IPS-NIHi7 (cell line): ENCODE results near the gene HPRT1.

Source experiments
- DNase-seq: peaks from one replicate; pipeline ENCODE4 v3.0.0; 2012; ENCODE audit warnings: mixed read lengths; ENCODE audit errors: extremely low spot score

Gene HPRT1

DNA sequence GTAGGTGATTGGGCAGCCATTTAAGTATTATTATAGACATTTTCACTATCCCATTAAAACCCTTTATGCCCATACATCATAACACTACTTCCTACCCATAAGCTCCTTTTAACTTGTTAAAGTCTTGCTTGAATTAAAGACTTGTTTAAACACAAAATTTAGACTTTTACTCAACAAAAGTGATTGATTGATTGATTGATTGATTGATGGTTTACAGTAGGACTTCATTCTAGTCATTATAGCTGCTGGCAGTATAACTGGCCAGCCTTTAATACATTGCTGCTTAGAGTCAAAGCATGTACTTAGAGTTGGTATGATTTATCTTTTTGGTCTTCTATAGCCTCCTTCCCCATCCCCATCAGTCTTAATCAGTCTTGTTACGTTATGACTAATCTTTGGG lies 16.3 kb downstream of the HPRT1 start:
- DNase-seq = no peak

DNA sequence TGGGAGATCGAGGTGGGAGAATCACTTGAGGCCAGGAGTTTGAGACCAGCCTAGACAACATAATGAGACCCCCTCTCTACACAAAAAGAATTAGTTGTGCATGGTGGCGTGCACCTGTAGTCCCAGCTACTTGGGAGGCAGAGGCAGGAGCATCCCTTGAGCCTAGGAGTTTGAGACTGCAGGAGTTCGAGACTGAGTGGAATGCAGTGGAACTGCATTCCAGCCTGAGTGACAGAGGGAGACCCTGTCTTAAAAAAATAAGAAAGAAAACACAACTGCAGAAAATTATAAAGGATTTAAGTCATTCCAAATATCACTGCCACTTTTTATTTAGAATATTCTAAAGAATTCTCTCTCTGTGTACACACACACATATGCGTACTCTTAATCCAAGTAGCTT lies 18.4 kb downstream of the HPRT1 start:
- no peak for DNase-seq

DNA sequence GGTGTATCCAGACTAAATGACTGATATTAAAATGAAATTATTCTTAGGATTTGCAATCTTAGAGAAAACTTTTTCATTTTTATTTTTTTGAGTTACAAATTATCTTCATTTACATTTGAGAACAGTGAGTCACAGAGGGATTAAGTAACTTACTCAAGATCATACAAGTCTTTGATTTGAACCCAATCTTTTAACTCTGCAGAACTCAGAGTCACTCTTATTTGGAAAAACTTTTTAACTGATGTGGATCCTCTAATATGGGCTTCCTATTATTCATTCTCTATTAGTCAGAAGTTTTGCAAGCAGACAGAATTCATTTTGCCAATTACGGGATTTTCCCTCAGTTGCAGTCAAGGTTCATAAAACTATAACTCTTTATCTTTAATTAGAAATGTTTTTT lies 20.1 kb downstream of the HPRT1 start:
- no peak for DNase-seq

DNA sequence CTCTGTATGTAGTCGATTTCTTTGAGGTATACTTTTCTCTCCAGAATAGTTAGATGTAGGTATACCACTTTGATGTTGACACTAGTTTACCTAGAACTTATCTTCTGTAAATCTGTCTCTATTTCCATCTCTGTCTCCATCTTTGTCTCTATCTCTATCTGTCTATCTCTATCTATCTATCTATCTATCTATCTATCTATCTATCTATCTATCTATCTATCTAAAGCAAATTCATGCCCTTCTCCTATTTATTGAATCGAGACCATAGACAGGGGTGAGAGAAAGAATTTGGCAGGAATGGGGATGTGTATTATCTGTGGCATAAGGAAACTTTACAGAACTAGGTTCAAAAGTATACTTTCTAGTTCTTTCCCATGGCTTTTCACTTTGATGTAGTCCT lies 21.4 kb downstream of the HPRT1 start:
- no peak for DNase-seq

DNA sequence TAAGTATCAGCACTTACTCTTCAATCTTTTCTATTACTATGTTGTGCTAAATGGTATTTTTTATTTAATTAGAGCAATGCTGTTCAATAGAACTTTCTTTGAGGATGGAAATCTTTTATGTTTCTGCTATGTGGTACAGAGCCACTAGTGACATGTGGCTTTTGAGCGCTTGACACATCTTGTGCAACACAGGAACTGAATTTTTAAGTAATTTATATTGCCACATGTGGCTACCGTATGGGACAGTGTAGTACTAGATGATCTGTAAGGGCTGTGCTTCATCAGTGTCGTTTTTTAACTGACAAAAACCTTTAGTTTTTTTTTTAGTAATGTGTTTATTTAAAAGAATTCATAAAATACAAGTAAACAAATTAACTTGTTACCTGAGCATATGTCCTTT lies 22.4 kb downstream of the HPRT1 start:
- DNase-seq = no peak

DNA sequence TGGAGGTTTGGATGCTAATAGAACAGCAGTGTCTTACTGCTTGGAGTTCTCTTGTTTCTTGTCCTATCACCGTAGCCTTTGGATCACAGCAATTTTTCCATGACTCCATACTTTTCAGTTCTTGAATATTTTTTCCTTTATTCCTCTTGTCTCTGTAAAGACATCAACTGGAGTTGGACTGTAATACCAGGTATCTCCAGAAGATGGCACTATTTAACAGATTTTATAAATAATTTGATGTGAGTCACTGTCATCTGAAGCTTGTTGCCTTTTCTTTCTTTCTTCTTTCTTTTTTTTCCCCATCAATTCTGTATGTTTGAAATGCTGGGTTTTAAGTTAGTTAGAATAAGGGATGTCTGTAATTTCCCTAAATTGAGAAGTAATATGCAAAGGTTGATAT lies 24.1 kb downstream of the HPRT1 start:
- no peak for DNase-seq

DNA sequence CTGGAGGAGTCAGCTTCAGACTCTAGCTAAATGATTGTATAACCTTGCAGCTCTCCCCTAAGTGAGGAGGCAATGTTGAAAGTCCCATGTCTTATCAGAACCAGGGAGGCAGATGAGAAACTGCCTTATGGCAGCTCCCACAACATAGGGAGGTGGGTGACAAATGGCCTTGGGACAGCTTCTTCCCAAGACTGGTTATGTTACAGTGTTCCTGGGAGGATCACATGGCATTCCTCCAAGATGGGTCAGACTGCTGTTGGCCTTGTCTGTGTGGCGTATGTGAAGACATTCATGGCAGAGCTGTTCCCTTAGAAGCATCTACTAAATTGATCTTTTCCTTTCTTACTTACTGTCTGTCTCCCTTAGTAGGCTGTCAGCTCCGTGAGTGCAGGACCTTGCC lies 42.0 kb downstream of the HPRT1 start:
- DNase-seq = no peak

DNA sequence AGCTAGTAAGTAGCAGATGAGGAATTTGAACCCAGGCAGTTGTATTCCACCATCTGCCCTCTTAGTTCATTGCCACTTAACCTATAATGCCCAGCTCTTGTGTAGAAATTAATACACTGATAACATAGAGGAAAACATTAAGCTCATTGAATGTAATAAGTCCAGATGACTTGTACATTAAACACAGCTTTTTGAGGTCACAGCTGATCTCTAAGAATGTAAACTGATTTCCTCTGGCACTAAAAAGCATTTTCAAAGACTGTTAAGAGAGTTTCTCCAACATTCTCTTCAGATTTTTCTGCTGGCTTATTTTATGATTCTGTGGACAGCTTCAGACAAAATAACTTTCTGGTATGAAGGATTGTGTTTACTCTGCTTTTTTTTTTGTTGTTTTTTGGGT lies 42.7 kb downstream of the HPRT1 start:
- DNase-seq = no peak

DNA sequence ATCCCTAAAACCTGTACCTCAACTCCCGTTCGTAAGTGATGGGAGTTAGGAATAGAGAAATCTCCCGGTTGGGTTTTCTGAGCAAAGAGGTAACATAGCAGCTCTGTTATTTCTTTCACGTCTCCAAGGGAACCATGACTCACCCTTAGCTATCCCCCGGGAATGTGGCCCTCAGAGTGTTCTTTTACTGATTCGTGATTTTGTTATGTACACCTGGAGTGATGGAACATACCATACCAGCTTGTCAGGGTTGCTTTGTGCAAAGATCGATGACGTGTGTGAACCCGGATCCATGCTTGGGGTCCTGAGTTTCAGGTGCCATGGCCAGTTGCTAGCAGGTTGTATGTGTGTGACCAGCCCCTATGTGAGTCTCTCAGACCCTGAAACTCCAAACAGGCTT lies 52.6 kb downstream of the HPRT1 start:
- peak; percentile 52 for DNase-seq

DNA sequence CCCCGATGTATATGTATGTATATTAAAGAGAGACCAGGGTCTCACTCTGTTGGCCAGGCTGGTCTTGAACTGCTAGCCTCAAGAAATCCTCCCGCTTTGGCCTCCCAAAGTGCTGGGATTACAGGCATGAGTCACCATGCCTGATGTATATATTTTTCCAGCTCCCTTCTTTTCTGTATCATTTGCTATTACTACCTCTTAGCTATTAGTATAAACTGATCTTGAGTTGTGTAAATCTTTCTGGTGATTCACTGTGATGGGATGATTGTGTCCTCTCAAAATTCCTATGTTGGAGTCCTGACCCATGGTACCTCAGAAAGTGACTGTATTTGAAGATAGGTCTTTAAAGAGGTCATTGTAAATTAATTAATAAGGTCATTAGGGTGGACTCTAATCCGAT lies 53.1 kb downstream of the HPRT1 start:
- DNase-seq = no peak

DNA sequence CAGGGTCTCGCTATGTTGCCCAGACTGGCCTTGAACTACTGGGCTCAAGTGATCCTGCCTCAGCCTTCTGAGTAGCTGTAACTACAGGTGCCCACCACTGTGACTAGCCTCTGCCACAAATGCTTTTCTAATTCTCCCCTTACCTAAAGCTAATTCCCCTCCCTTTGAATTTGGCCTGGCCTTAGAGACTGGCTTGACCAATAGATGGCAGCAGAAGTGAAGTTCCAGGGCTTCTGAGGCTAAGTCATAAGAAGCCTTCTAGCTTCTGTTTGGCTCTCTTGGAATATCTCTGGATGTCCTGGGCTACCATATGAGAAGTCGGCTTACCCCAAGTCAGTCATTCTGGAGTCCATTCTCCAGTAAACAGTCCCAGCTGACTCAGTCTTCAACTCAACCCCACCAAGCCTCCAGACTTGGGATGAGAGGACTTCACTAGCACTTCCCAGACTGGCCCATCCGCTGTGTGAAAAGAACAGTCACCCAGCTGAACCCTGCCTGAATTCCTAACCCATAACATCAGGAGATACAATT lies 61.0 kb downstream of the HPRT1 start:
- DNase-seq = peak; percentile 84

DNA sequence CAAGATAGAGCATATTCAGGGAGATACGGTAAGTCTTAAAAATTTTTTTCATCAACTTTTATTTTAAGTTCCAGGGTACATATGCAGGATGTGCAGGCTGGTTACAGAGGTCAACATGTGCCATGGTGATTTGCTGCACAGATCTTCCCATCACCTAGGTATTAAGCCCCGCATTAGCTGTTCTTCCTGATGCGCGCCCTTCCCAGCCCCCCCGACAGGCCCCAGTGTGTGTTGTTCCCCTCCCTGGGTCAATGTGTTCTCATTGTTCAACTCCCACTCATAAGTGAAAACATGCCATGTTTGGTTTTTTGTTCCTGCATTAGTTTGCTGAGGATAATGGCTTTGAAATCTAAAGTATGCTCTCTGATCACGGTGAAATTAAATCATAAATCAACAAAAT lies 64.2 kb downstream of the HPRT1 start:
- DNase-seq = no peak

DNA sequence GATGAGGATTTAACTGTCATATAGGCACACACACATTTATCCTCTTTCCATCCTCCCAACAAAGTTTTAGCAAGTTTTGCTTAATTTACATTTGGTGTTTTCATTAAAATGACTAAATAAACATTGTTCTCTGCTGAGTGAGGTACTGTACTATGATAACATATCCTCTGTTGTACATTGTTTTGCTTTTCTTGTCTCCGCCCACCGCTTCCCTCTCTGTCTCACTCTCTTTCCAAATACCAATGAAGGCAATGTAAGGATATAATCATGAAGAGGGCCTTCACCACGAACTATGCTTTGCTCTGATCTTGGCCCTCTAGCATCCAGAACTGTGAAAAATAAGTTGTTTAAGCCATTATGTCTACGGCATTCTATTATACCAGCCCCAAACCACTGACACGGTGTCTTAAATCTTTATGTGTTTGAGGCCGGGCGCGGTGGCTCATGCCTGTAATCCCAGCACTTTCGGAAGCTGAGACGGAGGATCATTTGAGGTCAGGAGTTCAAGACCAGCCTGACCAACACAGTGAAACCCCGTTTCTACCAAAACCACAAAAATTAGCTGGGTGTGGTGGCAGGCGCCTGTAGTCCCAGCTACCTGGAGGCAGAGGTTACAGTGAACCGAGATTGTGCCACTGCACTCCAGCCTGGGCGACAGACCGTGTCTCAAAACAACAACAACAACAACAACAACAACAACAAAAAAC lies 65.3 kb downstream of the HPRT1 start:
- DNase-seq = no peak

DNA sequence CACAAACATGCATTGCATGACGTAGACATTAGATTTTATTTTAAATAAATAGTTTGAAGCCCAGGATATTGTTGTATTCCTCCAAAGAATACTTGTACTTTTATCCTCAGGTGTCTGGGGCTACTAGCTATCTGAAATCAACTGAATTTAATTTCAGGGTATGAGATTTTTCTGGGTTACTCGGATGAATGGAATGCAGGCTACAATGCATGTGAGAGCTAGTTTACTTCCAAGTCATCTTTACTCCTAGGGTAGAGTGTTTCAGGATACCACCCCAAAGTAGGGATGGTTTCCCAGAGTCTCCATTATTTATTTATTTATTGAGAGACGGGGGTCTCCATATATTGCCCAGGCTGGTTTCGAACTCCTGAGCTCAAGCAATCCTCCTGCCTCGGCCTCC lies 66.4 kb downstream of the HPRT1 start:
- DNase-seq = no peak

DNA sequence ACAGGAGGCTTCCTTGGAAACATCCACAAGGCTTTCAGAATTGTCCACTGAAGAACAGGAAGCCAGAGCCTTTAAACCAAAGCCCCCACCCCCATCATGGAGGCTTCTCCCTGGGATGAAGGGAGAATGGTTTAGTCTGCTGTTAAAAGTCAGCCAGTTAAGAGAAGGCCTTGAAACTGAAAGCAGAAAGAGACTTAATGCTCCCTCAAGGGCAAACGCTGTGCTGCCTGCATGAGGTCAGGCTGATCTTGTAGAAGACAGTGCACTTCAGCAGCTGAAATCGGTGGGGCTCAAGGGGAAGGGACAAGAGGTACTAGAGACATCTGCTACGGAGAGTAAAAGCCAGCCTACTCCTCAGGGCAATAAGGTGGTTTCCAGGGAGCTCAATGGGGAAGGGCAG lies 69.0 kb downstream of the HPRT1 start:
- DNase-seq = no peak

DNA sequence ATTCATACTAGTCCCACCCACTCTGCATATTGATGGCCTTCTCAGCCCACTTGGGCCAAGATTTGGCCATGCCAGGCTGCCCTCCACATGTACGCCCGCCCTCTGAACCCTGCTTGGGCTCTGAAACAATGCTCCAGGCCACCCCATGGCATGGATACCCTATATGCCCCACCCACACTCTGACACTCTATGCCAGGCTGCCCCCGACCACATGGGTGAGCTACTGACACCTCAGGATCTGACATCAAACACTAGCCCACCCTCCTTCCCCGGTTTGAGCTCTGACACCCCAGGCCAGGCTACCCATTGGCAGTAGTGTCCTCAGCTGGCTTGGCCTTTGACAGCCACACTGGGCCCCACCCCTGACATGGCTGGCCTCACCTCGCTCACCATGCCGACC lies 69.5 kb downstream of the HPRT1 start:
- no peak for DNase-seq

DNA sequence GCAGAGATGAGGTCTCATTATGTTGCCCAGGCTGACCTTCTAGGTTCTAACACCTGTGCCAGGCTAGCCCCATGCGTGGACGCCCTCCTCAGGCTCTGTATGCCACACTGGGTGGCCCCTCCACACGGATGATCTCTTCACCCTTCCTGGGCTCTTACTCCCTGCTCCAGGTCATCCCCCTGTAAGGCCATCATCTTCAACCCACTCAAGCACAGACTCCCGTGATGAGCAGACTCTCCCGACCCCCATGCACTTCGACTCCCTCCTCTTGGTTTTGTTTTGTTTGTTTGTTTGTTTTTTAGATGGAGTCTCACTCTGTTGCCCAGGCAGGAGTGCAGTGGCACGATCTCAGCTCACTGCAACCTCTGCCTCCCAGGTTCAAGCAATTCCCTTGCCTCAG lies 70.9 kb downstream of the HPRT1 start:
- no peak for DNase-seq

DNA sequence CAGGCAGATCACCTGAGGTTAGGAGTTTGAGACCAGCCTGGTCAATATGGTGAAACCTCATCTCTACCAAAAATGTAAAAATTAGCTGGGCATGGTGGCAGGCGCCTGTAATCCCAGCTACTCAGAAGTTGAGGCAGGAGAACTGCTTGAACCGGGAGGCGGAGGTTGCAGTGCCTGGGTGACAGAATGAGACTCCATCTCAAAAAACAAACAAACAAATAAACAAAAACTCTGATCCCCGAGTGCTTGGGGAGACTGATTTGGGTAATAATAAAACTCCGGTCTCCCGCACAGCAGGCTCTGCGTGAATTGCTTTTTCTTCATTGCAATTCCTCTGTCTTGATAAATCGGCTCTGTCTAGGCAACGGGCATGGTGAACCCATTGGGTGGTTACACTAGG lies 73.4 kb downstream of the HPRT1 start:
- DNase-seq = no peak

DNA sequence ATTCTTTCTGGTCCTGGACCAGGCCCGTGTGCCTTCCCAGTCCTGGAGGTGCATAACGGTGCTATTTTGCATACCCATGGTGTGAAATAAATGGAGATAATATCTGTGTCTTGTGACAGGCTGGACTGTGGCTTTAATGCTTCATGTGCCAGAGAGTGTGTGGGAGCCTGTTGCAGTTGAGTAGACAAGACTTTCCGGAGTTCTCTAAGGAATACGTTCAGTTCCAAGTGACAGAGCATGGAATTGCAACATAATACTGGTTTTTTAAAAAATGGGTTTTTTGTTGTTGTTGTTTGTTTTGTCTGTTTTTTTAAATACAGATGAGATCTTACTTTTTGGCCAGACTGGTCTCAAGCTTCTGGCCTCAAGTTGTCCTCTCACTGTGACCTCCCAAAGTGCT lies 74.0 kb downstream of the HPRT1 start:
- no peak for DNase-seq

DNA sequence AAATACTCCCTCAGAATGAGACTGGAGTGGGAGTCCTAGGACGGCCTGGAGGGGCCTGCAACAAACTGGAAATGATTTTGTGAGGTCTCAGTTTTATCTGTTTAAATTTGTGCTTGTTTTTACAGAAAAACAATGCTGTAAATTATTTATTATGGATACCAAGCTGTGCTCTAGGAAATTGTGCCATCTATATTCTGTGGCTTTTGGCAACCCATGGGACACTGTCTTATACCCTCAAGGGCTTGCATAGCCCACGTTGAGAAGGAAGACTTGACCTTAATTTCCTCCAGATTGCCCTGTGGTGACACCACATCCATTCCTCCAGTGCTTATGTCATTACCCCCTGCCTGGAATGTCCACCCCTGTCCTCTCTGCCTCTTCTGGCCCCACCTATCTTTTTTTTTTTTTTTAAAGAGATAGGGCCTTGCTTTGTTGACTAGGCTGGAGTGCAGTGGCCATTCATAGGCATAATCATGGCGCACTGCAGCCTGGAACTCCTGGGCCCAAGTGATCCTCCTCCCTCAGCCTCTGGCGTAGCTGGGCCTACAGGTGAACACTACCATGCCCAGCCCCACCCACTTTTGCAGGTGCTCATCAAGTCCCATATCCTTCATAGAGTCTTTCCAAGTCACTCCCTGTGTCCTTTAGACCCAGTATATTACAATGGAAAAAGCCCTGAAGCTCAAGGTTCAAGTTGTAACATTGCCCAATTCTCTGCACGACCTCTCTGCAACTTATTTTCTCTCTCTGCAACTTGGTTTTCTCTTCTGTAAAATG lies 77.4 kb downstream of the HPRT1 start:
- DNase-seq = no peak

DNA sequence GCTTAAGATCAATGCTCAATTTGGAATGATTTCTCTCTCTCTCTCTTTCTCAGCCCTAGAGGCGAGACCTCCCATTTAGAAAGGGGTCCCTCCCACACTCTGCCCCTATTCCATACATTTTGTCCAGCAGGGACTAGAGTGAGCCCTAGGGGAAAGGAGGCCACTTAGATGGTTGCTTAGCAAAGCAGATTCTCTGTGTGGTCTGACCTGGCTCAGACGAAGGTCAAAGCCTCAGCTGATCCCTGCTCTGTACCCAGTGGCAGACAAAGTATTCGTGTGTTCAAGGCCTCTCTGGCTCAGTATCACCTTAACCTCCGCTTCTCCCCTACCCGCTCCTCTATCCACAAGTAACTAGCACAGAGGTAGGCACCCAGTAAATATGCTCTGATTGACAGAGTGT lies 78.4 kb downstream of the HPRT1 start:
- no peak for DNase-seq

DNA sequence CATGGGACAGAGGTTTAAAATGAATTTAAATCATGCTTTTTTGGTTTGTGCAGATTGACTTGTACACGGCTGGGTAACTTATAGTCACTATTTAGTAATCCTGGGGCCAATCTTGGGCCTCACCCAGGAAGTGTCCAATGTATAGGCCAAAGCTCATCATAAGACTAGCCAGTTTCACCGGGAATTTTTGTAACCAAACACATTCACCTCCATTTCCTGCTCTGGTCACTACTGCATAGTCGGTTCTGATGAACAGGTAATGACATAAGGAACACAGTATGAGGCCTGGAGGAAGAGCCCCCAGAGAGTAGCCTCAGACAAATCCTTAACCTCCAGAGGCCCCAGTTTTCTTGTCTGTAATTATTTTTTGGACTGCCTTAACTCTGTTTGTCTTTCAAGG lies 81.9 kb downstream of the HPRT1 start:
- no peak for DNase-seq

DNA sequence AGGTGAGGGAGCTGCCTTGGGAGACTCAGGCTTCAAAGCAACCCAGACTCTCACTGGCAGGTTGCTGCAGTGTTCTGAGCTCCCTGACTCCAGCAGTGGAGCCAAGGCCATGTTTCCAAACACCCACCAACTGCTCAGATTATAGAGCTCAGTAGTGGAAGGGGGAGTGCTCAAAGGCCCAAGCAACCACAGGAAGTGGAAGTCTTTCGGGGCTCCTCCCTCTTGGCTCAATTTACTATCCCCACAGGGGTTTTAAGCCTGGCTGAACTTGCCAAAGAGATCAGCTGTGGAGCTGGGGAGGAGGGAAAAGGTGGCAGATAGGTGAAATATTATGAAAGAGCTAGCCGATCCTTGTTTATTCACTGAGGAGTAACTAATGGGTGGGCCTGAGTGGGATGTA lies 82.5 kb downstream of the HPRT1 start:
- DNase-seq = peak; percentile 46
